HL-60 (cell line): ENCODE results near the gene TMEM123.

Experiments used
- GABPA ChIP-seq: IDR thresholded peaks from 2 replicates; pipeline ENCODE4 v1.6.1; 2012; ENCODE audit warnings: low read depth
- POLR2AphosphoS5 ChIP-seq: IDR thresholded peaks from 2 replicates; pipeline ENCODE4 v1.6.1; 2012; ENCODE audit warnings: low read depth
- TF ChIP-seq, protein P1 (sequence below): IDR thresholded peaks from one replicate; pipeline ENCODE4 v1.5.1; 2011; ENCODE audit warnings: low read length, control low read depth, inconsistent platforms; ENCODE audit not compliant: insufficient read depth
- TF ChIP-seq, protein P2 (sequence below): IDR thresholded peaks from 2 replicates; pipeline ENCODE4 v1.6.1; 2012; ENCODE audit warnings: low read depth; ENCODE audit not compliant: insufficient replicate concordance

DNA sequence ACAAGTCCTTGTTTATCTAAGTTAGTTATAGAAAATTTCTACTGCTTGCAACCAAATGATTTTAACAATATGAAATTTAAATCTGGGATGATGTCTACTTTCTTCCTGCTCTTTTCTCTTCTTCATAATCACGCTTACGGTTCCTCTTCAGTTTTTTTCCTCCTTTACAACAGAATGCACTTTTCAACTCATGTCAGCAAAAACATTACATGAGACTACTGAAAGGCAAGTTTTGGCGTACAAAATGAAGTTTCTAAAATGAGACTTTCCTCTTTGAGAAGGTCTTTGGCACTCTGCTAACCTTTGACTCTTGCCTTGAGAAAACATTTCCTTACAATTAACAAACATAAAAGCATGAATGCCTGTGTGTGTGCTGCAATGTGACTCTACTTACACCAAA, 23.3 kb downstream of the TMEM123 start:
- TF ChIP-seq, protein P1, sequence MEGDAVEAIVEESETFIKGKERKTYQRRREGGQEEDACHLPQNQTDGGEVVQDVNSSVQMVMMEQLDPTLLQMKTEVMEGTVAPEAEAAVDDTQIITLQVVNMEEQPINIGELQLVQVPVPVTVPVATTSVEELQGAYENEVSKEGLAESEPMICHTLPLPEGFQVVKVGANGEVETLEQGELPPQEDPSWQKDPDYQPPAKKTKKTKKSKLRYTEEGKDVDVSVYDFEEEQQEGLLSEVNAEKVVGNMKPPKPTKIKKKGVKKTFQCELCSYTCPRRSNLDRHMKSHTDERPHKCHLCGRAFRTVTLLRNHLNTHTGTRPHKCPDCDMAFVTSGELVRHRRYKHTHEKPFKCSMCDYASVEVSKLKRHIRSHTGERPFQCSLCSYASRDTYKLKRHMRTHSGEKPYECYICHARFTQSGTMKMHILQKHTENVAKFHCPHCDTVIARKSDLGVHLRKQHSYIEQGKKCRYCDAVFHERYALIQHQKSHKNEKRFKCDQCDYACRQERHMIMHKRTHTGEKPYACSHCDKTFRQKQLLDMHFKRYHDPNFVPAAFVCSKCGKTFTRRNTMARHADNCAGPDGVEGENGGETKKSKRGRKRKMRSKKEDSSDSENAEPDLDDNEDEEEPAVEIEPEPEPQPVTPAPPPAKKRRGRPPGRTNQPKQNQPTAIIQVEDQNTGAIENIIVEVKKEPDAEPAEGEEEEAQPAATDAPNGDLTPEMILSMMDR, result no peak
- TF ChIP-seq POLR2AphosphoS5 (no peak), GABPA (no peak)
- TF ChIP-seq, protein P2, sequence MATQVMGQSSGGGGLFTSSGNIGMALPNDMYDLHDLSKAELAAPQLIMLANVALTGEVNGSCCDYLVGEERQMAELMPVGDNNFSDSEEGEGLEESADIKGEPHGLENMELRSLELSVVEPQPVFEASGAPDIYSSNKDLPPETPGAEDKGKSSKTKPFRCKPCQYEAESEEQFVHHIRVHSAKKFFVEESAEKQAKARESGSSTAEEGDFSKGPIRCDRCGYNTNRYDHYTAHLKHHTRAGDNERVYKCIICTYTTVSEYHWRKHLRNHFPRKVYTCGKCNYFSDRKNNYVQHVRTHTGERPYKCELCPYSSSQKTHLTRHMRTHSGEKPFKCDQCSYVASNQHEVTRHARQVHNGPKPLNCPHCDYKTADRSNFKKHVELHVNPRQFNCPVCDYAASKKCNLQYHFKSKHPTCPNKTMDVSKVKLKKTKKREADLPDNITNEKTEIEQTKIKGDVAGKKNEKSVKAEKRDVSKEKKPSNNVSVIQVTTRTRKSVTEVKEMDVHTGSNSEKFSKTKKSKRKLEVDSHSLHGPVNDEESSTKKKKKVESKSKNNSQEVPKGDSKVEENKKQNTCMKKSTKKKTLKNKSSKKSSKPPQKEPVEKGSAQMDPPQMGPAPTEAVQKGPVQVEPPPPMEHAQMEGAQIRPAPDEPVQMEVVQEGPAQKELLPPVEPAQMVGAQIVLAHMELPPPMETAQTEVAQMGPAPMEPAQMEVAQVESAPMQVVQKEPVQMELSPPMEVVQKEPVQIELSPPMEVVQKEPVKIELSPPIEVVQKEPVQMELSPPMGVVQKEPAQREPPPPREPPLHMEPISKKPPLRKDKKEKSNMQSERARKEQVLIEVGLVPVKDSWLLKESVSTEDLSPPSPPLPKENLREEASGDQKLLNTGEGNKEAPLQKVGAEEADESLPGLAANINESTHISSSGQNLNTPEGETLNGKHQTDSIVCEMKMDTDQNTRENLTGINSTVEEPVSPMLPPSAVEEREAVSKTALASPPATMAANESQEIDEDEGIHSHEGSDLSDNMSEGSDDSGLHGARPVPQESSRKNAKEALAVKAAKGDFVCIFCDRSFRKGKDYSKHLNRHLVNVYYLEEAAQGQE, result no peak
